HL-60 (cell line): ENCODE results near the gene SH3BP5L.
A peak's percentile ranks its signal among the peaks of the same experiment; 100 is the strongest.
"Not testable (repeated sequence)": the region's sequence is repeated elsewhere in the genome, so short reads cannot be mapped to it uniquely, and the experiment has no call there.

Source experiments
- DNase-seq, 2 experiments: peaks; one replicate each; pipeline ENCODE4 v3.0.0-alpha.2; 2010 to 2020; ENCODE audit warnings: low read depth in 1 of 2, low spot score in 1 of 2
- H3K27ac ChIP-seq: fragments of 250-450 bp; sonication (Bioruptor Pico); replicated peaks from 2 replicates; pipeline ENCODE4 v1.5.1; 2020; ENCODE audit warnings: mild to moderate bottlenecking, moderate library complexity
- H3K27me3 ChIP-seq: fragments of 250-450 bp; sonication (Bioruptor Pico); 2 replicates; pipeline ENCODE4 v1.5.1; 2021; ENCODE audit warnings: mild to moderate bottlenecking, moderate library complexity; ENCODE audit not compliant: insufficient read depth, poor library complexity, severe bottlenecking
- H3K4me3 ChIP-seq: replicated peaks from 2 replicates; pipeline ENCODE4 v1.5.1; 2011; ENCODE audit warnings: mild to moderate bottlenecking, control low read depth, low read length; ENCODE audit not compliant: insufficient read depth
- GABPA ChIP-seq: IDR thresholded peaks from 2 replicates; pipeline ENCODE4 v1.6.1; 2012; ENCODE audit warnings: low read depth
- POLR2AphosphoS5 ChIP-seq: IDR thresholded peaks from 2 replicates; pipeline ENCODE4 v1.6.1; 2012; ENCODE audit warnings: low read depth
- REST ChIP-seq: IDR thresholded peaks from 2 replicates; pipeline ENCODE4 v1.6.1; 2012; ENCODE audit warnings: low read depth; ENCODE audit not compliant: insufficient replicate concordance
- SPI1 ChIP-seq: IDR thresholded peaks from 2 replicates; pipeline ENCODE4 v1.6.1; 2012; ENCODE audit warnings: low read depth, mild to moderate bottlenecking, borderline replicate concordance
- TF ChIP-seq, protein P1 (sequence below): IDR thresholded peaks from one replicate; pipeline ENCODE4 v1.5.1; 2011; ENCODE audit warnings: low read length, control low read depth, inconsistent platforms; ENCODE audit not compliant: insufficient read depth

The SH3BP5L gene

DNA sequence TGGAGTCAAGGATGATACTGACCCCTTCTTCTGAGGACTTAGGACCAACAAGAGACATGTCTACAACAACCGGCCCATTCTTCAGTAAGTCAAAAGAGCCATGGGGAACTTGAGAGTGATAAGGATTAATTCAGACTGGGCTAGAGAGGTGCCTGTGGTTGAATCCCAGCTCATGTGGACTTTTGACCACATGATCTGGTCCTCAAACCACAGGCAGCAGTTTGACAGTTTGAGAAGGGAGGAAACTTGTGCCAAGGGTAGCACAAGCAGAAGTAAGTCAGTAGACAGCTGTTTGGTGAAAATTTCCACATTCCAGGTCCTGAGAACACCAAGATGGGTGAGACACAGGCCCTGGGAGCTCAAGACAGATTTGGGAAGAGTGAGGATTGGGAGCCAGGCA lies 19.8 kb downstream of the SH3BP5L start:
- no peak overlapping the region for H3K4me3 ChIP-seq
- no peaks in the 10 kb centered on the region for H3K27me3 ChIP-seq
- peak overlapping the region; percentile 88 for H3K27ac ChIP-seq
- TF ChIP-seq, protein P1, sequence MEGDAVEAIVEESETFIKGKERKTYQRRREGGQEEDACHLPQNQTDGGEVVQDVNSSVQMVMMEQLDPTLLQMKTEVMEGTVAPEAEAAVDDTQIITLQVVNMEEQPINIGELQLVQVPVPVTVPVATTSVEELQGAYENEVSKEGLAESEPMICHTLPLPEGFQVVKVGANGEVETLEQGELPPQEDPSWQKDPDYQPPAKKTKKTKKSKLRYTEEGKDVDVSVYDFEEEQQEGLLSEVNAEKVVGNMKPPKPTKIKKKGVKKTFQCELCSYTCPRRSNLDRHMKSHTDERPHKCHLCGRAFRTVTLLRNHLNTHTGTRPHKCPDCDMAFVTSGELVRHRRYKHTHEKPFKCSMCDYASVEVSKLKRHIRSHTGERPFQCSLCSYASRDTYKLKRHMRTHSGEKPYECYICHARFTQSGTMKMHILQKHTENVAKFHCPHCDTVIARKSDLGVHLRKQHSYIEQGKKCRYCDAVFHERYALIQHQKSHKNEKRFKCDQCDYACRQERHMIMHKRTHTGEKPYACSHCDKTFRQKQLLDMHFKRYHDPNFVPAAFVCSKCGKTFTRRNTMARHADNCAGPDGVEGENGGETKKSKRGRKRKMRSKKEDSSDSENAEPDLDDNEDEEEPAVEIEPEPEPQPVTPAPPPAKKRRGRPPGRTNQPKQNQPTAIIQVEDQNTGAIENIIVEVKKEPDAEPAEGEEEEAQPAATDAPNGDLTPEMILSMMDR: no peak
- peak; percentile 75 for TF ChIP-seq POLR2AphosphoS5
- peak; percentile 83 to 91 for DNase-seq

DNA sequence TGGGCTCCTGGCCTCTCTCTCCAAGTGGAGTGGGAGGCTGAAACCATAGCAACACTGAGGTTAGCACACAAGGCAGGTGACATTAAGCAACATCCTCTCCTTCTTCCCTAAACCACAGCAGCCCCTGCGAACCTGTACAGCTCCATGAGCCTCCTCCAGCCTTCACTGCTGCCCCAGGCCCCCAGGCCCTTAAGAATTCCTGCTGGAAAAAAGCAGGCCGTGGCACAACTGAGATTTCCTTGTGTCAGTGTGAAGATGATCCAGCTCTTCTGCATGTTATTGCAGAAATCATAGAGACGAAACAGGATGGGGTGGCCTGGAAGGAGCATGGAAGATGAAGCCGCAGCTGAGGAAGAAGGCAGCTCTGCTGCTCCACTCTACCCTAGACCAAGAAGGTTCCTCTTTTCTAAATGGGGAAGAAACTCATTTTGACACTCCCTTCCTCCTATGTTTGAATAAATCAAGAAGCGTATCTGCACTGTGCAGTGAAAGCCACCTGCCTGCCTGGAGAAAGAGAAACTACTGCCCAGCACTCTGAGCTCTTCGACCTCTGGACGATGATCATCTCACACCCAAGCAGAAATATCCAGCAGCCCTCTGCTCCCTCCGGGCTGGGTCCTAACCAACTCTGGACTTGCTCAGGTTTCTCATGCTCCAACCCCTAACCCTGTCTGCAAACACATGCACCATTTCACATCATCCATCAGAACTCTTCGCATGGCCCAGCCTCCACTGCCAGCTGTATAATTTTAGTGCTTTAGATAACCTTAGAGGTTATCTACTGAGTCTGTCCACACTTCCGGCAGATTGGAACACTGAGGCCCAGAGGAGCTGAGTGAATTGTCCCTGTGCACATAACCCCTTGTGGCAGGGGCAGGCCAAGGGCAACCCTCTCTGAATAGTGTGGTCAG lies 20.7 kb downstream of the SH3BP5L start:
- peak in 1 of 2 experiments; percentile 90 for DNase-seq
- Histone ChIP-seq H3K27me3 (no peaks in the 10 kb centered on the region), H3K4me3 (0 out of 2 replicates have a peak overlapping the region, but pooled peaks have one; percentile 3), H3K27ac (peak overlapping the region; percentile 88)
- TF ChIP-seq REST: no peak
- TF ChIP-seq, protein P1: no peak
- TF ChIP-seq SPI1: peak; percentile 73; the same call in 1 of the 2 replicates
- TF ChIP-seq POLR2AphosphoS5: peak; percentile 53; the same call in 1 of the 2 replicates
- TF ChIP-seq GABPA: no peak

DNA sequence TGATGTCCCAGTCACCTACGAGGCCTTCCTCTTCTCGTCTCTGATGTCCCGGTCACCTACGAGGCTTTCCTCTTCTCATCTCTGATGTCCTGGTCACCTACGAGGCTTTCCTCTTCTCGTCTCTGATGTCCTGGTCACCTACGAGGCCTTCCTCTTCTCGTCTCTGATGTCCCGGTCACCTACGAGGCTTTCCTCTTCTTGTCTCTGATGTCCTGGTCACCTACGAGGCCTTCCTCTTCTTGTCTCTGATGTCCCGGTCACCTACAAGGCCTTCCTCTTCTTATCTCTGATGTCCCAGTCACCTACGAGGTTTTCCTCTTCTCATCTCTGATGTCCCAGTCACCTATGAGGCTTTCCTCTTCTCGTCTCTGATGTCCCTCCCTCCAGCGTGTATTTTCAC lies 22.2 kb downstream of the SH3BP5L start:
- H3K27me3 ChIP-seq, DNase-seq, H3K4me3 ChIP-seq: not testable (repeated sequence)
- peak overlapping the region; percentile 88 for H3K27ac ChIP-seq

DNA sequence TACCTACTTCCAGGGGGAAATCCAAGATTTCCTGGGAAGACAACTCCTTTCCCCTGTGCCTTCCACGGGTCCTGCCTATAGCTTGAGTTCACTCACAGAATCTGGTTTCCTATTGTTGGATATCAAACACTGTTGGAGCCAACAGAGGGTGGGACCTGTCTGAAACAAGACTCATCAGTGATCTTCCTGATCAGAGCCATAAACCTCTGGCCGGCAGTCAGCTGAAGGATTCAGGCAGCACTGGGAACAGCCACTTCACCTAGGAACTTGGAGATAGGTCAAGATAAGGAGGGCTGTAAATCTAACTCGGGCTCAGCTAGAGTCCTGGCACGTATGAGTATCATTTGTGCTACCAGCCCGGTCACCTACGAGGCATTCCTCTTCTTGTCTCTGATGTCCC lies 23.3 kb downstream of the SH3BP5L start:
- H3K27ac ChIP-seq: no peak overlapping the region
- no peaks in the 10 kb centered on the region for H3K27me3 ChIP-seq
- no peak for DNase-seq
- H3K4me3 ChIP-seq: no peak overlapping the region
- TF ChIP-seq SPI1 (no peak), POLR2AphosphoS5 (no peak), GABPA (no peak), REST (no peak)
- TF ChIP-seq, protein P1: no peak
